ENCODE results near the gene TCN2. TPM values are rescaled to one million over a fixed set of nuclear protein-coding genes. Genes with fewer than 3 reads are reported as not detected.
"Not testable (repeated sequence)": the region's sequence is repeated elsewhere in the genome, so short reads cannot be mapped to it uniquely, and the experiment has no call there.

The TCN2 gene
- total RNA-seq, 2 experiments from 2014 or later, result 0.19 TPM; not detected in 1

DNA sequence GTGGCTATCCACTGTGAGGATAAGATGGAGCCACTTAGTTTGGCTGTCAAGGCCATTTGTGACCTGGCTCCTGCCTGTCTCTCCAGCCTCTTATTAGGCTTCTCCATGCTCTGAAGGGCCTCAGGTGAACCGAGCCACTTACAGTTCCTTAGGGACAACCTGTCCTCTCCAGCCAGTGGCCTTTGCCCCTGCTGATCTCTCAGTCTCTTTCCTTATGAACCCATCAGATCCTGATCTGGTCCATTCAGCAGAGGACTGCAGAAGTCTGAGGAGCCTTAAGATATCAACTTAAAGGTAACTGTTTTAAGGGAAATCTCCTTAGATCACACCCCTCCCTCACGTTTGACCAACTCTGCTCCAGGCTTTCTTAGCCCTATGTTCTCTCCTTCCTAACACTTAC, 58.3 kb downstream of the TCN2 start:
- CTCF ChIA-PET, result no interaction called here
- POLR2A ChIA-PET, result no interaction called here

DNA sequence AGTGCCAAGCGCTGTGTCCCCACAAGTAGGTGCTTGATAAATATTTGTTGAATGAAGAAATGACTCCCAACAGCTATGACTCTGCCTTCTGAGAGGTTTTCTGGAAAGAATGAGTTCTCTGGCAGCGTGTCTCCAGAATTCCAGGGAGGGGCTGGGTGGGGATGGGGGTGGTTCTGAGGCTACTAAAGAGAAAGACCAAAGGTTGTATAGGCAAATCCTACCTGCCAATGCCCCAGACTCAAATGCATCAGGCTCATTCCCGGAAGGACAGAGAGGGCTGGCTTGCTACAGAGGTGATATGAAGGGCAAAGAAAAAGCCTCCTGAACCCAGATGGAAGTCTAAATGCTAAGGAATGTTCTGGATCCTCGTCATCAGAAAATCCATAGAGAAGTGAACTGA, 58.8 kb downstream of the TCN2 start:
- CTCF ChIA-PET, result no interaction called here
- POLR2A ChIA-PET, result no interaction called here

- POLR2A ChIA-PET, result interaction anchor here (1.0 kb wide), 1 partner anchor 12 kb away, joined by 4 read pairs; no protein-coding TSS in a partner anchor
Observed at GRCh38 chr22:30667107-30667493, 60.1 kb downstream of the TCN2 start.

DNA sequence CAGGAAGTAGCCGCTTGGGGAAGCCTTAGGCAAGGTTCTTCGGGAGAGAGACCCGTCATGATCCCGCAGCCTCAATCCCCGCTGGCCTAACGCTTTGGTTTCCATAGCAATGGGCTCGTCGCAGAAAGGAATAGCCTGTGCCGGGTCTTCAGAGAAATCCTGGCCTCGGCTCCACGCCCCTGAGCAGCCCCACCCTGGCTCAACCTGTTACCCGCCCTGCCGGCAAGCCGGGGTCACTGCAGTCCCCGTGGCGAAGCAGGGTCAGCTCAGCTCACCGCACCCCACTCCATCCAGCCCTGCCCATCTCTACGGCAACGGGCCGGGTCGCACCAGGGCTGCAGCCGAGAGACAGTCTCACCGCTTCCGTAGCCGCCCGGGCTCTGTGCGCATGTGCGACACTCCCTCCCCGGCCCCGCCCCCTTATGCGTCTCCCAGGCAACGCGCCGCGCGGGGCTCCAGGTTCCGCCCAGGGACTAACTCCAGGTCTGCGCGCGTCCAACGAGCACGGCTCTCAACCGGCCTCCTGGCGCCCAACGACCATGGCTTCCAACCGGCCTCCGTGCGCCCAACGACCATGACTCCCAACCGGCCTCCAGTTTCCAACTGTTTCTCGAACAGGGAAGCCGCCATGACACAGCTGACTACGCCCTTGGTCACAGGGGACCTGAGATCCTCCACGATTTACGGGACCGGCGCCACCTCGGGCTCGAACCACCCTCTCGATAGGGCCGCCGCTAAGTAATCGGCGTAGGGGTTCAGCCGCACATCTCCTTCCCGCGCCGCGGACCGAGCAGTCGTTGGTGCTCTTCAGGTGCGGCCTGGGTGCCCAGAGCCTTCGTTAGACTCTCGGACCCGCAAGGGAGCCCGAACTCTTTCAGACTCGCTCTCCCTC, 60.8 kb downstream of the TCN2 start, which contains the start of gene DUSP18:
DUSP18 (minus strand) TSS at position 382 of the 892 bp plus-strand sequence. CDS start 3,872 bp downstream, outside the sequence.
- CTCF ChIA-PET, result interaction anchor here (0.7 to 2.3 kb wide), 4 partner anchors 17 to 87 kb away, joined by 4 to 8 read pairs (median 6); no protein-coding TSS in a partner anchor
- POLR2A ChIA-PET, result interaction anchor here (1.0 kb wide), 1 partner anchor 12 kb away, joined by 4 read pairs; no protein-coding TSS in a partner anchor

More at GRCh38 chr22:30667107-30667493, 60.1 kb downstream of the TCN2 start:
- CTCF ChIA-PET, result interaction anchor here (1.0 to 2.3 kb wide), 3 partner anchors 33 to 88 kb away, joined by 4 to 8 read pairs (median 6); no protein-coding TSS in a partner anchor

DNA sequence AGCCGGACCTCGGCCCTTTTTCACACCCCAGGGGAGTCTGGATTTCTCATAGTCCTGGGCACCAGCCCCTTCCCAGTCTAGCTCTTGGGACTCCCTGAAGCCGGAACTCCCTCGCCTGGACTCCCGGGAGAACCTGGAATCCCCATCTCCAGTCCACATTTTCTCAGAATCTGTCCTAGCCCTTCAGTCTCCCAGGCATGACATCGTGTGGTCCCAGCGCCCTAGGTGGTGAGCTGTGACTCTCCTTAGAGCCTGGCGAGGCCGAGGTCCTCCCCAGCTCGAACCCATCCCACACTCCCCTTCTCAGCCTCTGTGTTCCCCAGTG, 61.4 kb downstream of the TCN2 start:
- CTCF ChIA-PET, result interaction anchor here (0.7 to 2.3 kb wide), 2 partner anchors 17 to 34 kb away, joined by 5 to 8 read pairs; no protein-coding TSS in a partner anchor
- POLR2A ChIA-PET, result no interaction called here

- ChIA-PET POLR2A (no interaction called here), CTCF (no interaction called here)
Observed at GRCh38 chr22:30671071-30671470, 64.1 kb downstream of the TCN2 start.

GRCh38 chr22:30673136-30673535, 66.2 kb downstream of the TCN2 start:
- ChIA-PET CTCF (interaction anchor here (1.5 kb wide), 1 partner anchor 24 kb away, joined by 4 read pairs; no protein-coding TSS in a partner anchor), POLR2A (no interaction called here)

- CTCF ChIA-PET, result interaction anchor here (0.6 to 1.5 kb wide), 2 partner anchors 25 to 1369 kb away, joined by 3 to 4 read pairs; no protein-coding TSS in a partner anchor
Observed at GRCh38 chr22:30674482-30674881, 67.5 kb downstream of the TCN2 start.

DNA sequence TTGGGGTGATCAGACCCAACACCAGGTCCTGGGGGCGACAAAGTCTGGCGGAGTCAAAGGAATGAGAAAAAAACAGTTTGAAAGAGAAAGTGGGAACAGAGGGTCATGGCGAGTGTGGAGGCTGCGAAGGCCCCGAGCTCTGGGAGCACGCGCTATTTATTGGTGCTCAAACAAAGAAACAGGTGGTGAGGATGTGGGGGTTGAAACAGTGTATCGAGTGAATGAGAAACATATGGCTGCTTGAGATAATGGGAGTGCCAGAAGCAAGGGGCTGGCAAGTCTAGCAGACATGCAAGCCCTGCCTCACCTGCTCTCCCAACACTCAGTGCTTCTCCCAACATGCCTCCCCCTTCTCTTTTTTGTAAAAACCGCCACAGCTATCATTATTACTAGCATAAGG, 68.5 kb downstream of the TCN2 start:
- CTCF ChIA-PET, result no interaction called here
- POLR2A ChIA-PET, result no interaction called here

More at GRCh38 chr22:30674482-30674881, 67.5 kb downstream of the TCN2 start:
- POLR2A ChIA-PET, result no interaction called here

GRCh38 chr22:30676565-30676964, 69.6 kb downstream of the TCN2 start:
- POLR2A ChIA-PET, CTCF ChIA-PET: not testable (repeated sequence)

Other genes with a start within 250 kb of the TCN2 start
- gene RNF215, start 219.8 kb upstream of the TCN2 start, total RNA-seq, result 1 to 10 TPM; 7.1 to 7.7 TPM
- 1 to 10 TPM; 6.0 to 7.7 TPM for gene SEC14L2, start 210.2 kb upstream of the TCN2 start, total RNA-seq
- 100 to 1,000 TPM; 125 to 126 TPM for gene MTFP1, start 181.4 kb upstream of the TCN2 start, total RNA-seq
- gene SEC14L3, start 135.2 kb upstream of the TCN2 start, total RNA-seq, result not detected
- not detected for gene SEC14L4, start 101.5 kb upstream of the TCN2 start, total RNA-seq
- not detected for gene SEC14L6, start 60.4 kb upstream of the TCN2 start, total RNA-seq
- not detected for gene GAL3ST1, start 32.5 kb upstream of the TCN2 start, total RNA-seq
- 100 to 1,000 TPM; 183 to 184 TPM for gene PES1, start 15.3 kb upstream of the TCN2 start, total RNA-seq
- gene SLC35E4, start 28.6 kb downstream of the TCN2 start, total RNA-seq, result 1 to 10 TPM; 6.7 to 6.8 TPM
- 10 to 100 TPM; 10.4 to 11.5 TPM for gene DUSP18, start 60.7 kb downstream of the TCN2 start, total RNA-seq
- under 1 TPM; 0.40 to 0.63 TPM for gene OSBP2, start 87.7 kb downstream of the TCN2 start, total RNA-seq

Measured in activated CD8-positive, alpha-beta memory T cell treated with anti-CD3 and anti-CD28 coated beads for 36 hours (primary cell).